LNCAP (cell line): ENCODE results near the gene SEMA3D.

Experiments
- TF ChIP-seq, protein P1 (sequence below): fragments of 450-650 bp; IDR thresholded peaks from 2 replicates; pipeline ENCODE4 v1.5.1; 2017; ENCODE audit warnings: mild to moderate bottlenecking

The SEMA3D gene

DNA sequence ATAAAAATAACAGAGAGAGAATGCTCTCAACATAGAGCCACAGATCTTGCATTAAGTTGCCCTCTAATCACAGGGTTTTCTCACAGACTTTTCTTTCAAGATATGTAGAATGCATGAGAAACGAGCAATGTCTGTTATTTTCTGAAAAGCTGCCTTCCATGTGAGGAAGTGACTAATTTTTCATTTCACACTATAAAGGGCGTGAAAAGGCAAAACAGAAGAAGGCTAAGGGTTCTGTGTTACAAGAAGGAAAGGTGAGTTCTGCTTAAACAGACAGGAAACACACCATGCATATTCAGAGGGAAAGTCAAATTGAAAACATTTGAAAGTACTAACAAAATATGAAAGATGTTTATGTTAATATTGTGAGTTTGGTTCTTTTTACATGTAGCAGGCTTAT is 189.2 kb downstream of the SEMA3D start:
- TF ChIP-seq, protein P1, sequence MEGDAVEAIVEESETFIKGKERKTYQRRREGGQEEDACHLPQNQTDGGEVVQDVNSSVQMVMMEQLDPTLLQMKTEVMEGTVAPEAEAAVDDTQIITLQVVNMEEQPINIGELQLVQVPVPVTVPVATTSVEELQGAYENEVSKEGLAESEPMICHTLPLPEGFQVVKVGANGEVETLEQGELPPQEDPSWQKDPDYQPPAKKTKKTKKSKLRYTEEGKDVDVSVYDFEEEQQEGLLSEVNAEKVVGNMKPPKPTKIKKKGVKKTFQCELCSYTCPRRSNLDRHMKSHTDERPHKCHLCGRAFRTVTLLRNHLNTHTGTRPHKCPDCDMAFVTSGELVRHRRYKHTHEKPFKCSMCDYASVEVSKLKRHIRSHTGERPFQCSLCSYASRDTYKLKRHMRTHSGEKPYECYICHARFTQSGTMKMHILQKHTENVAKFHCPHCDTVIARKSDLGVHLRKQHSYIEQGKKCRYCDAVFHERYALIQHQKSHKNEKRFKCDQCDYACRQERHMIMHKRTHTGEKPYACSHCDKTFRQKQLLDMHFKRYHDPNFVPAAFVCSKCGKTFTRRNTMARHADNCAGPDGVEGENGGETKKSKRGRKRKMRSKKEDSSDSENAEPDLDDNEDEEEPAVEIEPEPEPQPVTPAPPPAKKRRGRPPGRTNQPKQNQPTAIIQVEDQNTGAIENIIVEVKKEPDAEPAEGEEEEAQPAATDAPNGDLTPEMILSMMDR: no peak

DNA sequence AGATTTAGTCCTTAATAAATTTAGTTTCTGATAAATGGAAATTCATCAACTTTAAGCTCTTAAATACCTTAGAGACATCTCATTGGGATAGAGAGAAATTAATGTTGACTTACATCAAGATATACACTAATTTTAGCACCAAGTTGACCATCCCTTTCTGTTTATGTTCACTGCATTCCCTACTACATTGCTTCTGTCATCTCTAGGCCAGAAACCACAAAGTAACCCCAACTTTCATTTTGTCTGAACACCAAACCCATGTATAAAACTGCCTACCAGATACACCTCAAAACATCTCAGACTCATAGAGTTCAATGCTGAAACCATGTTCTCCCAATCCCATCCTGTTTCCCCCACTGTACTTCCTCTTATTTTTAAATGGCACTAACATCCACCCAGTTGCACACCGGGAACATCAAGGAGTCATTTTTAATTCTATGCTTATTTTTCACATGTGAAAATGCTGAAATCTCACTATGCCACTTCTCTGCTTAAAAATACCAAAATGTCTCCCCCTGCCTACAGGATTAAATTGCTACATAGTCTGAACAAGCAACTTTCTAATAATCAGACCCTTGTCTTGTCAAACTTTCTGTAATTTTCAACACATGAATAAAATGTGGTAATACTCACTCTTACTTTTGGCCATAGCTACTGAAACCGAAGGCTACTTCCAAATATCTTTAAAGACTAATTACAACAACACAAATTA is 201.6 kb downstream of the SEMA3D start:
- TF ChIP-seq, protein P1: no peak

DNA sequence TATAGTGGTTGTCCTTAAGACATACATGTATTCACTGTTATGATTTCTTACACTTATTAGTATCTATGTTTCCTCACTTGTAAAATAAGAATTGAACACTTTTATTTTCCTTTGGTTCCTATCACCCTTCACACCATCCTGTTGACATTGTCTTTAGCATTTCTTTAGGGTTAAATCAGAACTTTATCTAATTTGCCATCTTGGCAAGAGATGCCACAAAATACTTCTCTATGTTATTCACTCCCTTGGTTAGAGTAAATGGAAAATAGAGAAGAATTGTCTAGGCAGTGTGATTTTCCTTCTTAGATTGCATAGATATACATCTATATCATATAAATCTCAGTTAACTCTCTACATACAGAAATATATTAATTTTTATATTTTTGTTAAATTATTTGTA is 204.7 kb downstream of the SEMA3D start:
- TF ChIP-seq, protein P1: no peak

DNA sequence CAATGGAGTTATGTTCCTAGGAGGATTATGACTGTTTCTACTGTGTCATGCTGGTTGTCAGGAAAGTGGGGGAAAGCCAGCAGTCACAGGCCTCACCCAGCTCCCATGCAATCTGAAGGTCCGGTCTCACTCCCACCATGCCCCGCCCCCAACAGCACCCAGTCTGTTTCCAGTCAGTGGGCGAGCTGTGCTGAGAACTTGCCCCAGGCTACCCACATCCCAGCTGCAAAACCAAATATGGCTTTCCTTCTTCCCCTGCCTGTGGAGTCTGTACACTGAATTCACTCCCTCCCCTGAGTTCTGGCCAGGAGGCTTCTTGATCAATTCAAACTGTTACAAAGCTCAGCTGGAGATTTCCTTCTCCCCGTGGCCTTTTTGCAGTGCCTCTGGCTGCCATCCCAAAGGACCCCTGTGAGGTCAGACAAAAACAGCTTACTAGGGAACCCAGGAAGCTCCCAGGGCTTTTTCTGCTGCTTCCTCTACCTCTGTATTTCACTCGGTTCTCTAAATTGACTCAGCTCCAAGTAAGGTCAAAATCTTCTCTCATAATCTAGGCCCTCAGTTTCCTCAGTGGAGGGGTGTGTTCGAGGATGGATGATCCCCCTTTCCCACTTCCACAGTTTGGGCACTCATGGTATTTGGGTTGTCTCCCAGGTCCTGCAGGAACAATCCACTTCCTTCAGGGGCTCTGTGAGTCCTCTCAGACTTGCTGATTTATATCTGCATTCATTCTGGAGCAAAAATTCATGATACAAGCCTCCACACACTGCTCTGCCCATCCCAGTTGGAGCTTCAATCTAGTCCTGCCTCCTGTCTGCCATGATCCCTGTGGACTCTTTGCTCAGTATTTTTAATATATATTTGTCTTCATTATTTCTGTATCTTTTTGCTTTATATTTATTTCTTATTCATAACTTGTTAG is 205.5 kb downstream of the SEMA3D start:
- TF ChIP-seq, protein P1: no peak

DNA sequence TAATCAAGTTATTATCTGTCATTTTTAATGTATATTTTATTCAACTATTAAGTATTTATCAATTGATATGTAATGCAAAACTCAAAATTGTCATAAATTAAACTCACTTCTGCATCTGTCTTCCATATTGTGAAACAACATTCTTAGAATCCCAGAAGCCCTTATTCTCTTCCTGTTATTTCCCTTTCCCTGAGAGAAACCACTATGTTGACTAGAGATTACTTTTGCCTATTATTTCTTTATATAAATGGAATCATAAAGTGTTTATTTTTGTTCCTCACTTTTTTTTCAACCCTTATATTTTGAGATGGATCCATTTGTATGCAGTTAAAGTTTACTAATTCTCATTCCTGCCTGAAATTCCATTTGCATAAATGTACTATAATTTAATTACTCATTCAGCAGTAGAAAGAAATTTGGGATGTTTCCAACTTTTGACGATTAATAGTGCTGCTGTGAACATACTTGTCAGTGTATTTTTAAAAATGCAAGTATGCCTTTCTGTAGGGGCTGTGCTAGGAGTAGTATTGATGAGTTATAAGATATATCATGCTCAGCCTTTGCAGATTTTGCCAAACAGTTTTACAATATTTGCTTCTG is 211.2 kb downstream of the SEMA3D start:
- TF ChIP-seq, protein P1: no peak

DNA sequence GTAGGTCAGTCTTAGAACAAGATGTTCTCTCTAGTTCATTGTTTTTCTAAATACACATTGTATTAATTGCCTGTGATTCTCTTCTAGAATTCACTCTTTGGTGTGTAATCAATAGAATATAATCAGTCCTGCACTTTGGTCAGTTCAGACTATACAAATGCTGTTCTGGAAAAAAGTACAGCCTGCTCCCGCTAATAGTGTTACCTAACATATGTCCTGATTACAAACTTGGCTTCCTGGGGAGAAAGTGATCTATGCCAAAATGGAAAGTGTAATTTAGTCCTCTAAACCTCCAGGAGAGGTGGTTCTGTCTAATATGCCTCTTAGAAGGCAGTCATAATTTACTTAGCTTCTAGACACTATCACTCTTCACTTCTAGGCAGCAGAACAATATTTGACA is 215.5 kb downstream of the SEMA3D start:
- TF ChIP-seq, protein P1: no peak

DNA sequence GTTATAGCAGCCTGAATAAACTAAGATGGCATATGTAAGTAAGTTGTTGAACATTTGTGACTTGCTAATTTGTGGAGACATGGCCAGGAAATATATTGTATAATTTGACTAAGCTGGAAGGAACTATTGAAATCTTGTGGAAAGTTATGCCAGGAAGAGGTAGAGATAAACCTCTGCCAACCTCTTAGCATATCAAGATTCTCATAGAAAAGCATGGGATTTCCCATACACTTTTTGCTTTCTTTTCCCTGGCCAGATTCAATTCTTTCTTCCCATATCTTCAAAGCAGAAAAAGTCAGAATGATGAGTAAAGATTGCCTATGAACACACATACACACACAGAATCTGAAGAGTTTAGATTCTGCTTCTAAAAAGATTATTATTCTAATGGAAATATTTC is 216.2 kb downstream of the SEMA3D start:
- TF ChIP-seq, protein P1: no peak
